HAP-1 (cell line): ENCODE measurements around the gene ATP2B3.

Experiments
- DNase-seq, 2 experiments: peaks; one replicate each; pipeline ENCODE4 v3.0.0-alpha.2; 2016 to 2020; ENCODE audit warnings: low spot score in 2 of 2
- H3K27me3 ChIP-seq: fragments of 250-450 bp; sonication (Bioruptor Pico); 2 replicates; pipeline ENCODE4 v1.5.1; 2020; ENCODE audit warnings: low read depth, mild to moderate bottlenecking, moderate library complexity
- H3K36me3 ChIP-seq: fragments of 250-450 bp; sonication (Bioruptor Pico); replicated peaks from 2 replicates; pipeline ENCODE4 v1.5.1; 2020; ENCODE audit warnings: mild to moderate bottlenecking
- H3K4me1 ChIP-seq: fragments of 250-450 bp; sonication (Bioruptor Pico); 2 replicates; pipeline ENCODE4 v1.5.1; 2020; ENCODE audit warnings: mild to moderate bottlenecking
- H3K4me3 ChIP-seq: fragments of 250-450 bp; sonication (Bioruptor Pico); 2 replicates; pipeline ENCODE4 v1.5.1; 2020; ENCODE audit warnings: mild to moderate bottlenecking, moderate library complexity
- H3K9me3 ChIP-seq: fragments of 250-450 bp; sonication (Bioruptor Pico); 2 replicates; pipeline ENCODE4 v1.5.1; 2020; ENCODE audit warnings: mild to moderate bottlenecking, moderate library complexity
- in situ Hi-C: fragments of 300-500 bp; cut with MboI; formaldehyde crosslinking; loops from 3 replicates; pipeline ENCODE4 v1.14.3; 2020; ENCODE audit warnings: low sequenced_read_pairs, inconsistent platforms, mixed read lengths

Gene ATP2B3

GRCh38 chrX:153564047-153564606 lies 46.7 kb downstream of the ATP2B3 start:
- Histone ChIP-seq H3K27me3 (no peaks in the 10 kb centered on the region; the same call in 1 of the 2 replicates), H3K9me3 (no peaks in the 10 kb centered on the region), H3K4me3 (no peak overlapping the region), H3K36me3 (no peaks in the 10 kb centered on the region), H3K4me1 (no peaks in the 10 kb centered on the region)
- in situ Hi-C loops, result no loop called here
- DNase-seq, result no peak

- no peaks in the 10 kb centered on the region for H3K36me3 ChIP-seq
- in situ Hi-C loops, result no loop called here
- no peak overlapping the region for H3K4me3 ChIP-seq
- no peaks in the 10 kb centered on the region for H3K9me3 ChIP-seq
- H3K4me1 ChIP-seq, result no peaks in the 10 kb centered on the region
- peak in 1 of 2 experiments; percentile 52 for DNase-seq
- no peaks in the 10 kb centered on the region; the same call in 1 of the 2 replicates for H3K27me3 ChIP-seq
These were observed 48.6 kb downstream of the ATP2B3 start for GRCh38 chrX:153565996-153566580.

DNA sequence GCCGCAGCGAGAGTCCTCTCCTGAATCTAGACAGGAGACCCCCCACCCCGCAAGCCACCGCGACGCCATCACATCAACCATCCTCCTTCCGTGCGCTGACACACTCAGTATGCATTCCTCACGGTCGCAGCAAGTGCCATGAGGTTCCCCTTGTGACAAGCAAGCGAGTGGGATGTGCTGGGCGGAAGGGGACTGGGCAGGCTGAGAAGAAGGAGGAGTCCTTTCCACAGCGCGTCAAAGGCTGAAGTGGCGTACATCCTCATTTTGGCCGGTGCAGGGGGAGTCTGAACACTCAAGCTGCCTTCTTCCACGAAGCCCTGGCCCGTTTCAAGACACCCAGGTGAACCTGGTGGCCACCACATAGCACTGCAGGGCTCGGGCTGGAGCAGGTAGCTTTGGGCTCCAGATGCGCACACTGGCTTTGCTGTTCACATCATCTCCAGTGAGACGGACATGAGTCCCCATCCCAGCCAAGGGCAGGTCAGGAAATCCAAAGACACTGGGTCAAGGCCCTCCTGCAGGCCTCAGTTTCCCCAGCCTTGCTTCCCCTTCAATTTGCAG lies 51.1 kb downstream of the ATP2B3 start:
- DNase-seq, result no peak
- H3K4me1 ChIP-seq, result no peaks in the 10 kb centered on the region
- no peaks in the 10 kb centered on the region for H3K9me3 ChIP-seq
- no peaks in the 10 kb centered on the region; the same call in 1 of the 2 replicates for H3K27me3 ChIP-seq
- H3K4me3 ChIP-seq, result no peak overlapping the region
- H3K36me3 ChIP-seq, result no peaks in the 10 kb centered on the region
- in situ Hi-C loops, result no loop called here

DNA sequence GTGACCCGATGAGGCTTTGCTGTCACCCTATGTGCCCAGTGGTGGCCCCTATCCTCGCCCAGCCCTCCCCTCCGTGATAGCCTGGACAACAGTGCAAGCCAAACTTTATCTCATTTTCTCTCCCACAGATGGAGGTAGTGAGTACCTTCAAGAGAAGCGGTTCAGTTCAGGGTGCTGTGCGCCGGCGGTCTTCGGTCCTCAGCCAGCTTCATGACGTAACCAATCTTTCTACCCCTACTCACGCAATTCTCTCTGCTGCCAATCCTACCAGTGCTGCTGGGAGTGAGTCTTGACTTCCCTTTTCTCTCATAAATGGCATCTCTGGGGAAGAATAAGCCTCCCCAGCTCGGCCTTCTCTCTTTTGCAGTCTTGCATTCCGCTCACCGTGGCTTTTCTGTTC lies 52.0 kb downstream of the ATP2B3 start:
- Histone ChIP-seq H3K4me3 (no peak overlapping the region), H3K9me3 (no peaks in the 10 kb centered on the region), H3K36me3 (no peaks in the 10 kb centered on the region), H3K27me3 (no peaks in the 10 kb centered on the region; the same call in 1 of the 2 replicates), H3K4me1 (no peaks in the 10 kb centered on the region)
- in situ Hi-C loops, result no loop called here
- DNase-seq, result no peak

DNA sequence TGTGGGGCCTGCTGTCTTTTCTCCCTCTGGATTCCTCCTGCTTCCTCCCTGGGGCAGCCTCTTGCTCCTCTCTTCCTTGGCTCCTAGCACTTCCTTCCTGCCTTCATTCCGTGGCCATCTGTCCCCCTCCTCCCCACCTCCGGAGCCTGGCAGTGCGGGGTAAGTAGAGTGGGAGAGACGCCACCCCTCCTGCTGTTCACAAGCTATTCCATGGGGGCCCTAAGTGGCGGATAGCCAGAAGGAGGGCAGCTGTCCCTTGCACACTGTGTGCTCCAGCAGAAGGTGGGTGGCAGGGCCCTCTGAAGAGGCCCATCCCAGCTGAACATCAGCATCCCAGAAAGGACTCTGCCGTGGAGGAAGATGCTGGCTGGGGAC lies 54.1 kb downstream of the ATP2B3 start:
- H3K27me3 ChIP-seq, result no peaks in the 10 kb centered on the region; the same call in 1 of the 2 replicates
- in situ Hi-C loops, result no loop called here

GRCh38 chrX:153572601-153573000 lies 55.2 kb downstream of the ATP2B3 start:
- in situ Hi-C loops, result no loop called here
- no peaks in the 10 kb centered on the region; the same call in 1 of the 2 replicates for H3K27me3 ChIP-seq
- DNase-seq, result no peak
- no peaks in the 10 kb centered on the region for H3K9me3 ChIP-seq
- no peaks in the 10 kb centered on the region for H3K4me1 ChIP-seq
- no peak overlapping the region for H3K4me3 ChIP-seq
- no peaks in the 10 kb centered on the region for H3K36me3 ChIP-seq

More for the DNA sequence above, 54.1 kb downstream of the ATP2B3 start:
- no peak for DNase-seq
- H3K9me3 ChIP-seq, result no peaks in the 10 kb centered on the region
- no peaks in the 10 kb centered on the region for H3K36me3 ChIP-seq
- no peaks in the 10 kb centered on the region for H3K4me1 ChIP-seq
- no peak overlapping the region for H3K4me3 ChIP-seq

GRCh38 chrX:153573984-153574383 lies 56.5 kb downstream of the ATP2B3 start:
- Histone ChIP-seq H3K4me1 (no peaks in the 10 kb centered on the region), H3K4me3 (no peak overlapping the region), H3K36me3 (no peaks in the 10 kb centered on the region), H3K9me3 (no peaks in the 10 kb centered on the region), H3K27me3 (no peaks in the 10 kb centered on the region)
- in situ Hi-C loops, result no loop called here
- no peak for DNase-seq

GRCh38 chrX:153576239-153576870 lies 58.9 kb downstream of the ATP2B3 start:
- H3K4me1 ChIP-seq, result no peaks in the 10 kb centered on the region
- in situ Hi-C loops, result no loop called here
- H3K27me3 ChIP-seq, result no peaks in the 10 kb centered on the region
- H3K36me3 ChIP-seq, result no peaks in the 10 kb centered on the region
- no peak overlapping the region for H3K4me3 ChIP-seq
- DNase-seq, result no peak
- H3K9me3 ChIP-seq, result no peaks in the 10 kb centered on the region

DNA sequence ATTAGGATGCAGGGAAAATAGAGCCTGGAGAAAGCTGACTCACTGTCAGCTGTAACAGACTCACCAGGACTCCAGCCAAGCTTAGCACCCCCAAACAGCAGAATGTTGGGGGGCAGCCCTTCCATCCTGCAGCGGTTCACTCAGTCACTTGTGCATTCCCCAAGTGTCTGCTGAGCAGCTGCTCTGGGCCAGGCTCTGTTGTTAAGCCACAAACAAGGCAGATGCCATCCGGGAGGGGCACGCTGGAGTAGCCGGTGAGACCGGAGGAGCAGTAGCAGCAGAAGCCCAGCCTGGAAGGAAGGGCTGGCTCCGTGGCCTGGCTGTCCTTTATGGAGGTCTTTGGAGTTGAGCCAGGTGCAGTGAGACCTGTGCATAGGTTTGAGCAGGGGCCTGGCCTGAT lies 59.5 kb downstream of the ATP2B3 start:
- no peaks in the 10 kb centered on the region for H3K27me3 ChIP-seq
- H3K4me1 ChIP-seq, result no peaks in the 10 kb centered on the region
- H3K4me3 ChIP-seq, result no peak overlapping the region
- in situ Hi-C loops, result no loop called here
- H3K9me3 ChIP-seq, result no peaks in the 10 kb centered on the region
- no peak for DNase-seq
- H3K36me3 ChIP-seq, result no peaks in the 10 kb centered on the region

DNA sequence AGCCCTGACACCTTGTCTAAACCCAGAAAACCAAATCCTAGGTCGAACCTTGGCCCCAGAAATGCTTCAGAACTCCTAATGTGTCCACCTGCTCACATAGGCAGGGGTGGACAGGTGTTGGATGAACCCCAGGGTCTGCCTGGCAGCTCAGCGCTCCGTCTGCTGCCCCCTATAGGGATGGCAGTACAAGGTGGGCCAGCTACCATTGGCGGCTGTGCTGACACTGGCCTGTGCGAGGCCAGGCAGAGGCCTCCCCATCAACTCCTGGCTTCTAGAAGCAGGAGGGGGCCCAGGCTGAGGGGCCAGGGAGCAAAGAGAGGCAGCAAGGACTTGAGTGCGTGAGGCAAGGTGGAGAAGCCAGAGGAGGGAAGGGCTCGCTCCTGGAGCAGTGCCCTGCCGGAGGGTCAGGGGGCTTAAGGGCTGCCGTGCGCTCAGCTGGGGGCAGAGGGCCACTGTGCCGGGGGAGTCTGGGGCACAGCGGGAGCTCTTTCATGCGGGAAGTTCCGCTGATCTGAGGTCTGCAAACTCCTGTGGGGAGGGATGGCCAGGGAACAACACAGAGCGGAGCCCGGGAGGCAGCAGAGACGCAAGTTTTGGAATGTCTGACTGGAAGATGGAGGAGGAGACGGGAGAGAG lies 60.9 kb downstream of the ATP2B3 start:
- H3K27me3 ChIP-seq, result no peaks in the 10 kb centered on the region
- in situ Hi-C loops, result no loop called here

DNA sequence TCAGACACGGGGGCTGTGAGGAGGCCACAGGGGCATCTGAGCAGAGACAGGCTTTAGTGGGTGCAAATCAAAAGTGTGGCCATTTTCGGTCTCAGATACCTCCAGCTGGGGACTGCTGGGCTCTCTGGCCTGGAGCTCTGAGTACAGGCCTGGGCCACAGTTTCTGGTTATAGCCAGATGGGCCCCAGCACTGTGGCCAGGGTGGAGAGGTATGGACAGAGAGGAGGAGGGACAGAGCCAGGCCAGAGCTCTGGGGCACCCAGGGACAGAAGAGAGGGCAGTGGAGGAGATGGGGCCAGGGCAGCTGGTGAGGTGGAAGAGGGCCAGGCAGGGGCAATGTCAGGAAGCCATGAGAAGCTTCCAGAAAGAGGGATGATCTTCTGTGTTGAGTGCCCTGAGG lies 61.4 kb downstream of the ATP2B3 start:
- Histone ChIP-seq H3K27me3 (no peaks in the 10 kb centered on the region), H3K4me3 (no peak overlapping the region), H3K4me1 (no peaks in the 10 kb centered on the region), H3K9me3 (no peaks in the 10 kb centered on the region), H3K36me3 (no peaks in the 10 kb centered on the region)
- no peak for DNase-seq
- in situ Hi-C loops, result no loop called here

More for the DNA sequence above, 60.9 kb downstream of the ATP2B3 start:
- no peaks in the 10 kb centered on the region for H3K9me3 ChIP-seq
- H3K4me3 ChIP-seq, result no peak overlapping the region
- H3K4me1 ChIP-seq, result no peaks in the 10 kb centered on the region
- no peaks in the 10 kb centered on the region for H3K36me3 ChIP-seq
- no peak for DNase-seq

DNA sequence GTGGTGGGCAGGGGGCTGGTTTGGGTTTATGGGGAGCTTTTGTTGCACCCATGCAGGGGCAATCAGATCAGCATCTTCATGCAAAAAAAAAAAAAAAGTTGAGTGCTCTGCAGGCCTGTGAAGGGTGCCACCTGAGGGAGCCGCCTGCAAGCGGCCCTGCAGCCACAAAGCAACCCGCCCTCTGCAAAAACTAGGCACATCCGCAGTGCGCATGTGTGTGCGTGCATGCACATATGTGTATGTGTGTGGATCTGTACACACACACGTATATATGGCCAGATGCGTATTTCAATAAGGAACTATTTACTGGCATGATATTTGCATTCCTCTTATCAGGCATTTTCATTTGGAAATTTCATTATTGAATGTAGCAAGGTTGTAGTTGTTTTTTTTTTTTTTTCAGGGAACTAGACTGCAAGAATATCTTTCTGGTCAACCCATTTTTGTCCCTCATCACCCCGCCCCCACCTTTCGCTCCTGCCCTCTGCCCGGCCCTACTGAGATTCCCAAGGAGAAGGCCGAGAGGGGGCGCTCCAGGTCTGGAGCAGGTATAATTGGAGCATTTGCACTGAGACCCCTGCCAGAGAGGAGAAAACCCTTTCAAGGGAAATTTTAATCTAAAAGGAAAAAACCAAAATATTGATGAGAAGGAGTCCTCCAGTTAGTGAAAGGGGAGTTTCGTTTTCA lies 63.4 kb downstream of the ATP2B3 start:
- no peaks in the 10 kb centered on the region for H3K9me3 ChIP-seq
- H3K4me1 ChIP-seq, result no peaks in the 10 kb centered on the region
- no peaks in the 10 kb centered on the region for H3K36me3 ChIP-seq
- DNase-seq, result peak in 1 of 2 experiments; percentile 79
- no peak overlapping the region for H3K4me3 ChIP-seq
- in situ Hi-C loops, result no loop called here
- no peaks in the 10 kb centered on the region for H3K27me3 ChIP-seq

- peaks cover 5% of the 10 kb centered on the region for H3K36me3 ChIP-seq
- H3K9me3 ChIP-seq, result no peaks in the 10 kb centered on the region
- peak in 1 of 2 experiments; percentile 69 for DNase-seq
- H3K4me3 ChIP-seq, result no peak overlapping the region
- H3K27me3 ChIP-seq, result no peaks in the 10 kb centered on the region
- H3K4me1 ChIP-seq, result no peaks in the 10 kb centered on the region
- in situ Hi-C loops, result no loop called here
These were observed 65.5 kb downstream of the ATP2B3 start for GRCh38 chrX:153582896-153583295.
